Endothelial cell of umbilical vein (primary cell): ENCODE data around the gene IQCH. TPM values are rescaled to one million over a fixed set of nuclear protein-coding genes. Genes with fewer than 3 reads are reported as not detected.

Experiments used
- BruUV-seq: library from RNA; stranded (reverse); fragments of 400-500 nt; replicated peaks from 2 replicates; lab custom pipeline; 2021; lab: Mats Ljungman, UMichigan
- CTCF ChIA-PET: fragments of 300-600, 350-600 bp; sonication (Branson Sonifier 250); formaldehyde crosslinking; loops from one replicate; lab custom pipeline; 2021; ENCODE audit warnings: antibody characterized with exemption, inconsistent platforms; lab: Charles Lee
- POLR2A ChIA-PET: fragments of 300-600, 350-600 bp; sonication (Branson Sonifier 250); formaldehyde crosslinking; loops from one replicate; lab custom pipeline; 2021; ENCODE audit warnings: antibody characterized with exemption, inconsistent platforms; lab: Charles Lee
- DNase-seq: peaks from one replicate; pipeline ENCODE4 v3.0.0-alpha.2; 2011; ENCODE audit warnings: low read depth, low spot score
- FAIRE-seq: peaks from 2 replicates; lab custom pipeline; 2011; peaks lifted over from hg19 to GRCh38; lab: Jason Lieb, UNC
- H2AFZ ChIP-seq: 2 replicates; pipeline ENCODE4 v1.6.0; 2012; ENCODE audit warnings: low read depth, low read length, control low read depth, inconsistent platforms
- H3K27ac ChIP-seq: 2 replicates; pipeline ENCODE4 v1.5.1; 2011; ENCODE audit warnings: low read depth, mild to moderate bottlenecking, control low read depth, low read length, moderate library complexity; ENCODE audit not compliant: insufficient read depth
- H3K27me3 ChIP-seq, 2 experiments: 2 replicates each; pipeline versions ENCODE4 v1.6.0 to v1.6.1; 2011; ENCODE audit warnings: low read length in 2 of 2, mixed read lengths in 1 of 2; ENCODE audit not compliant: control insufficient read depth in 2 of 2, insufficient read depth in 2 of 2
- H3K36me3 ChIP-seq, 2 experiments: 2 replicates in 1 of 2; 3 replicates in 1 of 2; pipeline ENCODE4 v1.5.1; 2011; ENCODE audit warnings: low read length in 2 of 2, mild to moderate bottlenecking in 1 of 2, moderate library complexity in 1 of 2; ENCODE audit not compliant: control insufficient read depth in 2 of 2, insufficient read depth in 2 of 2; ENCODE audit errors: extremely low read depth in 1 of 2
- H3K4me1 ChIP-seq: 3 replicates; pipeline ENCODE4 v1.5.1; 2011; ENCODE audit warnings: mild to moderate bottlenecking, low read length; ENCODE audit not compliant: control insufficient read depth, insufficient read depth; ENCODE audit errors: extremely low read depth
- H3K4me2 ChIP-seq: 2 replicates; pipeline ENCODE4 v1.6.1; 2011; ENCODE audit warnings: low read length, control low read depth, mixed read lengths; ENCODE audit not compliant: insufficient read depth
- H3K4me3 ChIP-seq, 3 experiments: fragments of 200-600 bp in 1 of 3; sonication (generic), shearing (Covaris generic) in 1 of 3; replicated peaks in 1 of 3; 2 replicates each; pipeline ENCODE4 v1.5.1; 2011 to 2016; ENCODE audit warnings: control low read depth in 3 of 3, low read length in 3 of 3, mild to moderate bottlenecking in 2 of 3, inconsistent platforms in 1 of 3, low read depth in 1 of 3, moderate library complexity in 1 of 3; ENCODE audit not compliant: insufficient read depth in 1 of 3
- H3K79me2 ChIP-seq: 2 replicates; pipeline ENCODE4 v1.6.0; 2012; ENCODE audit warnings: low read length, inconsistent platforms; ENCODE audit not compliant: control insufficient read depth, insufficient read depth
- H3K9ac ChIP-seq: replicated peaks from 2 replicates; pipeline ENCODE3; 2011; ENCODE audit warnings: low read length, control low read depth; ENCODE audit not compliant: insufficient read depth; ENCODE audit errors: extremely low read depth
- H3K9me1 ChIP-seq: replicated peaks from 3 replicates; pipeline ENCODE4 v1.6.0; 2011; ENCODE audit warnings: mild to moderate bottlenecking, low read length; ENCODE audit not compliant: control insufficient read depth, insufficient read depth; ENCODE audit errors: extremely low read depth
- H3K9me3 ChIP-seq: replicated peaks from 2 replicates; pipeline ENCODE4 v1.5.1; 2012; ENCODE audit warnings: low read length, inconsistent platforms; ENCODE audit not compliant: control insufficient read depth, insufficient read depth
- H4K20me1 ChIP-seq: replicated peaks from 2 replicates; pipeline ENCODE3; 2011; ENCODE audit warnings: mild to moderate bottlenecking, low read length; ENCODE audit not compliant: control insufficient read depth, insufficient read depth; ENCODE audit errors: extremely low read depth
- EZH2 ChIP-seq: IDR thresholded peaks from 2 replicates; pipeline ENCODE4 v1.6.1; 2012; ENCODE audit warnings: borderline replicate concordance, low read depth, mild to moderate bottlenecking, moderate library complexity, low read length, inconsistent platforms; ENCODE audit not compliant: severe bottlenecking
- FOS ChIP-seq: IDR thresholded peaks from 2 replicates; pipeline ENCODE4 v1.6.1; 2011; ENCODE audit warnings: mild to moderate bottlenecking, low read length, moderate library complexity, borderline replicate concordance; ENCODE audit not compliant: insufficient read depth
- GATA2 ChIP-seq: IDR thresholded peaks from 2 replicates; pipeline ENCODE4 v1.7.0; 2011; ENCODE audit warnings: low read depth, mild to moderate bottlenecking, moderate library complexity, mixed read lengths, low read length; ENCODE audit not compliant: insufficient read length, insufficient read depth
- JUN ChIP-seq: IDR thresholded peaks from 2 replicates; pipeline ENCODE4 v1.6.1; 2011; ENCODE audit warnings: borderline replicate concordance, low read depth; ENCODE audit not compliant: insufficient read length, insufficient read depth
- MYC ChIP-seq: IDR thresholded peaks from one replicate; pipeline ENCODE4 v1.6.1; 2011; ENCODE audit warnings: mild to moderate bottlenecking, low read depth, low read length
- POLR2A ChIP-seq: IDR thresholded peaks from 2 replicates; pipeline ENCODE4 v1.6.1; 2012; ENCODE audit warnings: low read depth, mild to moderate bottlenecking, control low read depth, low read length
- POLR2AphosphoS5 ChIP-seq: IDR thresholded peaks from 2 replicates; pipeline ENCODE4 v1.6.1; 2012; ENCODE audit warnings: low read depth, mild to moderate bottlenecking, control low read depth, low read length, moderate library complexity; ENCODE audit not compliant: insufficient read depth
- dilution Hi-C: fragments of 300-500 bp; cut with MboI; formaldehyde crosslinking; loops from one replicate; pipeline ENCODE4 v1.15.0; 2019; ENCODE audit warnings: low sequenced_read_pairs; ENCODE audit not compliant: extremely low pct_ligation_motif_present
- intact Hi-C: fragments of 100-400 bp; cut with micrococcal nuclease; formaldehyde crosslinking; loops from one replicate; pipeline ENCODE4 v1.10.0; 2022
- polyA plus RNA-seq, 4 experiments: library from polyadenylated mRNA; depleted of rRNA in 3 of 4; stranded (reverse) in 3 of 4; unstranded in 1 of 4; fragments of >200 nt; gene quantifications; 2 replicates each; pipeline versions ENCODE4 v1.2.1 to v1.2.3, GENCODE V29; 2011 to 2012; ENCODE audit warnings: missing spikeins in 1 of 4
- total RNA-seq: library from RNA; stranded (reverse); gene quantifications from 2 replicates; pipeline ENCODE4 v1.2.3, GENCODE V29; 2021
- TF ChIP-seq, protein P1 (sequence below), 2 donors: IDR thresholded peaks; 1 replicate in 1 of 2; 2 replicates in 1 of 2; pipeline ENCODE4 v1.5.1; 2011; ENCODE audit warnings: low read length in 2 of 2, mild to moderate bottlenecking in 2 of 2, moderate library complexity in 2 of 2, control low read depth in 1 of 2, inconsistent platforms in 1 of 2, low read depth in 1 of 2; ENCODE audit not compliant: insufficient read depth in 1 of 2; ENCODE audit errors: extremely low read depth in 1 of 2
- TF ChIP-seq, protein P2 (sequence below): IDR thresholded peaks from 2 replicates; pipeline ENCODE4 v1.6.1; 2011; ENCODE audit not compliant: insufficient read depth, insufficient read length

Gene IQCH
- total and polyA plus RNA-seq, 2 donors (not counting 3 experiments of a cell fraction or from before 2014, with no cell fraction given): 0.29 to 0.51 TPM

DNA sequence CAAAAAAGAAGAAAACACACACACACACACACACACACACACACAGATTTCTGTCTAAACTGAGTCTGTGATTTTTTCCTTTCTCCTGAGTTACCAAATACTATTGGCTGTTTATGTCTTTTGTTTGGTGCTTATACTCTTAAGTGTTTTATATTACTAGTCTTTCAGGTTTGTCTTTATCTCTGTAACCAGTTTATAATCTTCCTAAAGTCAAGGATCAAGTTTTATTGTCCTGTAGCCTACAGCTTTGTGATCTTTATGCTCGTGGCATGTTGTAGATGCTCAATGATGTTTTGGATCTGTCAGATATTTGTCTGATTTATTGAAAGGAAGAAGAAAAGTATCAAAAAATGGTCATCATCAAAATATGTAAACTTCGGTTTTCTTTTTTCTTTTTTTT, 292.5 kb downstream of the IQCH start:
- Histone ChIP-seq H3K4me1 (peaks cover 8% of the 10 kb centered on the region), H3K79me2 (no peaks in the 10 kb centered on the region), H4K20me1 (no peaks in the 10 kb centered on the region), H3K27ac (no peak overlapping the region), H2AFZ (no peak overlapping the region), H3K9me1 (no peaks in the 10 kb centered on the region), H3K9ac (no peak overlapping the region), H3K4me2 (no peak overlapping the region), H3K4me3 (no peak overlapping the region), H3K36me3 (no peaks in the 10 kb centered on the region), H3K9me3 (no peaks in the 10 kb centered on the region), H3K27me3 (no peaks in the 10 kb centered on the region)
- FAIRE-seq (no peak), DNase-seq (no peak)
- dilution Hi-C loops (no loop called here), intact Hi-C loops (loop anchor here (10.0 kb wide), 1 partner anchor 92 kb away; no protein-coding TSS in a partner anchor)
- no peak for TF ChIP-seq FOS
- no peak for TF ChIP-seq POLR2AphosphoS5
- TF ChIP-seq JUN: no peak
- no peak for TF ChIP-seq EZH2
- TF ChIP-seq, protein P1, sequence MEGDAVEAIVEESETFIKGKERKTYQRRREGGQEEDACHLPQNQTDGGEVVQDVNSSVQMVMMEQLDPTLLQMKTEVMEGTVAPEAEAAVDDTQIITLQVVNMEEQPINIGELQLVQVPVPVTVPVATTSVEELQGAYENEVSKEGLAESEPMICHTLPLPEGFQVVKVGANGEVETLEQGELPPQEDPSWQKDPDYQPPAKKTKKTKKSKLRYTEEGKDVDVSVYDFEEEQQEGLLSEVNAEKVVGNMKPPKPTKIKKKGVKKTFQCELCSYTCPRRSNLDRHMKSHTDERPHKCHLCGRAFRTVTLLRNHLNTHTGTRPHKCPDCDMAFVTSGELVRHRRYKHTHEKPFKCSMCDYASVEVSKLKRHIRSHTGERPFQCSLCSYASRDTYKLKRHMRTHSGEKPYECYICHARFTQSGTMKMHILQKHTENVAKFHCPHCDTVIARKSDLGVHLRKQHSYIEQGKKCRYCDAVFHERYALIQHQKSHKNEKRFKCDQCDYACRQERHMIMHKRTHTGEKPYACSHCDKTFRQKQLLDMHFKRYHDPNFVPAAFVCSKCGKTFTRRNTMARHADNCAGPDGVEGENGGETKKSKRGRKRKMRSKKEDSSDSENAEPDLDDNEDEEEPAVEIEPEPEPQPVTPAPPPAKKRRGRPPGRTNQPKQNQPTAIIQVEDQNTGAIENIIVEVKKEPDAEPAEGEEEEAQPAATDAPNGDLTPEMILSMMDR (IDR thresholded peaks at IDR 0.05; ENCODE audit: extremely low read depth in 1 of 2, insufficient read depth in 1 of 2, low read depth in 1 of 2, low read length in 2 of 2): no peak
- no peak for TF ChIP-seq MYC
- TF ChIP-seq POLR2A: no peak
- no peak for TF ChIP-seq GATA2
- TF ChIP-seq, protein P2, sequence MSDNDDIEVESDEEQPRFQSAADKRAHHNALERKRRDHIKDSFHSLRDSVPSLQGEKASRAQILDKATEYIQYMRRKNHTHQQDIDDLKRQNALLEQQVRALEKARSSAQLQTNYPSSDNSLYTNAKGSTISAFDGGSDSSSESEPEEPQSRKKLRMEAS: no peak
- POLR2A ChIA-PET: no interaction called here
- CTCF ChIA-PET: no interaction called here
- BruUV-seq: no TSS peak
